Measurements from ENCODE around the gene MON1A. TPM values are rescaled to one million over a fixed set of nuclear protein-coding genes. Genes with fewer than 3 reads are reported as not detected.

Gene MON1A
- polyA plus RNA-seq: 10 to 100 TPM; 15.9 to 48.1 (median 29.9) TPM
- long read RNA-seq, donor 1: 0 reads
- long read RNA-seq, donor 2, partial matches to known transcripts: 0 of 1 reads
- long read RNA-seq, donor 2, other reads (novel, unspliced or antisense): 0 of 1 reads
- long read RNA-seq, donor 3, partial matches to known transcripts: 0 of 1 reads
- long read RNA-seq, donor 3, other reads (novel, unspliced or antisense): 0 of 1 reads
- long read RNA-seq, donor 4: 0 reads
- long read RNA-seq, donor 5: 0 reads
- long read RNA-seq, donor 6, partial matches to known transcripts: 0 of 3 reads
- long read RNA-seq, donor 6, other reads (novel, unspliced or antisense): 0 of 3 reads
- long read RNA-seq, donor 7: 0 reads
- long read RNA-seq, donor 8: 0 reads
- long read RNA-seq, donor 9: 0 reads
- long read RNA-seq, donor 10, partial matches to known transcripts: 0 of 2 reads
- long read RNA-seq, donor 10, other reads (novel, unspliced or antisense): 0 of 2 reads

GRCh38 chr3:49929291-49930167 lies at the start of gene MON1A:
Gene MON1A, minus strand, starts transcription at chr3:49929811. Its CDS starts 16,465 bp downstream, at chr3:49913346.
- 0 to 2% (median 1%) methylated on average over 41 to 56 of the region's 56 CpGs for WGBS, 3 donors
- DNase-seq (peak; percentile 97 to 98), FAIRE-seq (no peak)
- Histone ChIP-seq H3K4me3 (ENCODE audit: low read depth in 1 of 3, low read length in 3 of 3) (peak within 1 kb of the TSS; percentile 80 to 87 (median 83)), H3K4me1 (ENCODE audit: control insufficient read depth in 3 of 3, insufficient read depth in 2 of 3, low read depth in 1 of 3, low read length in 2 of 3) (peaks cover 0 to 60% (median 7%) of the 10 kb centered on the region in 3 donors), H3K36me3 (ENCODE audit: control insufficient read depth in 3 of 3, insufficient read depth in 2 of 3, low read depth in 1 of 3, low read length in 3 of 3) (peaks cover 0 to 10% (median 0%) of the 10 kb centered on the region in 3 donors), H3K27me3 (ENCODE audit: control insufficient read depth in 3 of 3, insufficient read depth in 3 of 3, low read length in 3 of 3) (no peaks in the 10 kb centered on the region), H3K9me3 (ENCODE audit: control insufficient read depth in 2 of 2, insufficient read depth in 1 of 2, low read depth in 1 of 2, low read length in 1 of 2) (no peaks in the 10 kb centered on the region), H3K27ac (ENCODE audit: low read depth in 1 of 3, low read length in 2 of 3) (peak within 1 kb of the TSS; percentile 93 to 94 (median 93))

- Histone ChIP-seq H3K27me3 (ENCODE audit: control insufficient read depth in 3 of 3, insufficient read depth in 3 of 3, low read length in 3 of 3) (no peaks in the 10 kb centered on the region), H3K4me3 (ENCODE audit: low read depth in 1 of 3, low read length in 3 of 3) (no peak overlapping the region), H3K36me3 (ENCODE audit: control insufficient read depth in 3 of 3, insufficient read depth in 2 of 3, low read depth in 1 of 3, low read length in 3 of 3) (peaks cover 4 to 36% (median 16%) of the 10 kb centered on the region in 3 donors), H3K4me1 (ENCODE audit: control insufficient read depth in 3 of 3, insufficient read depth in 2 of 3, low read depth in 1 of 3, low read length in 2 of 3) (no peaks in the 10 kb centered on the region), H3K27ac (ENCODE audit: low read depth in 1 of 3, low read length in 2 of 3) (no peak overlapping the region), H3K9me3 (ENCODE audit: control insufficient read depth in 2 of 2, insufficient read depth in 1 of 2, low read depth in 1 of 2, low read length in 1 of 2) (no peaks in the 10 kb centered on the region)
- DNase-seq (no peak), FAIRE-seq (no peak)
- WGBS, 3 donors: 91 to 95% (median 95%) methylated on average over 2 of the region's 2 CpGs
Observed at GRCh38 chr3:49976942-49977341, 47.3 kb upstream of the MON1A start.

- Histone ChIP-seq H3K4me1 (ENCODE audit: control insufficient read depth in 3 of 3, insufficient read depth in 2 of 3, low read depth in 1 of 3, low read length in 2 of 3) (peaks cover 0 to 3% (median 0%) of the 10 kb centered on the region in 3 donors), H3K9me3 (ENCODE audit: control insufficient read depth in 2 of 2, insufficient read depth in 1 of 2, low read depth in 1 of 2, low read length in 1 of 2) (no peaks in the 10 kb centered on the region), H3K36me3 (ENCODE audit: control insufficient read depth in 3 of 3, insufficient read depth in 2 of 3, low read depth in 1 of 3, low read length in 3 of 3) (peaks cover 4 to 43% (median 11%) of the 10 kb centered on the region in 3 donors), H3K4me3 (ENCODE audit: low read depth in 1 of 3, low read length in 3 of 3) (no peak overlapping the region), H3K27me3 (ENCODE audit: control insufficient read depth in 3 of 3, insufficient read depth in 3 of 3, low read length in 3 of 3) (no peaks in the 10 kb centered on the region), H3K27ac (ENCODE audit: low read depth in 1 of 3, low read length in 2 of 3) (no peak overlapping the region)
- DNase-seq (no peak), FAIRE-seq (no peak)
- 95 to 98% (median 96%) methylated on average over 10 of the region's 10 CpGs for WGBS, 3 donors
Observed at GRCh38 chr3:49972656-49973055, 43.0 kb upstream of the MON1A start.

GRCh38 chr3:49968346-49968745 lies 38.7 kb upstream of the MON1A start:
- peak overlapping the region in 1 of 3 donors; percentile 46 for H3K27ac ChIP-seq (ENCODE audit: low read depth in 1 of 3, low read length in 2 of 3)
- no peaks in the 10 kb centered on the region for H3K27me3 ChIP-seq (ENCODE audit: control insufficient read depth in 3 of 3, insufficient read depth in 3 of 3, low read length in 3 of 3)
- no peak overlapping the region for H3K4me3 ChIP-seq (ENCODE audit: low read depth in 1 of 3, low read length in 3 of 3)
- no peak for FAIRE-seq
- DNase-seq: peak; percentile 44 to 85
- peaks cover 2 to 43% (median 4%) of the 10 kb centered on the region in 3 donors for H3K36me3 ChIP-seq (ENCODE audit: control insufficient read depth in 3 of 3, insufficient read depth in 2 of 3, low read depth in 1 of 3, low read length in 3 of 3)
- H3K9me3 ChIP-seq (ENCODE audit: control insufficient read depth in 2 of 2, insufficient read depth in 1 of 2, low read depth in 1 of 2, low read length in 1 of 2): no peaks in the 10 kb centered on the region
- H3K4me1 ChIP-seq (ENCODE audit: control insufficient read depth in 3 of 3, insufficient read depth in 2 of 3, low read depth in 1 of 3, low read length in 2 of 3): peaks cover 0 to 7% (median 0%) of the 10 kb centered on the region in 3 donors
- WGBS, 3 donors: 64 to 85% (median 68%) methylated on average over 8 of the region's 8 CpGs

- FAIRE-seq (no peak), DNase-seq (no peak)
- no peaks in the 10 kb centered on the region for H3K27me3 ChIP-seq (ENCODE audit: control insufficient read depth in 3 of 3, insufficient read depth in 3 of 3, low read length in 3 of 3)
- H3K9me3 ChIP-seq (ENCODE audit: control insufficient read depth in 2 of 2, insufficient read depth in 1 of 2, low read depth in 1 of 2, low read length in 1 of 2): no peaks in the 10 kb centered on the region
- peaks cover 0 to 42% (median 2%) of the 10 kb centered on the region in 3 donors for H3K36me3 ChIP-seq (ENCODE audit: control insufficient read depth in 3 of 3, insufficient read depth in 2 of 3, low read depth in 1 of 3, low read length in 3 of 3)
- H3K4me3 ChIP-seq (ENCODE audit: low read depth in 1 of 3, low read length in 3 of 3): no peak overlapping the region
- WGBS, 3 donors: 71 to 86% (median 83%) methylated on average over 6 of the region's 6 CpGs
- no peak overlapping the region for H3K27ac ChIP-seq (ENCODE audit: low read depth in 1 of 3, low read length in 2 of 3)
- peaks cover 0 to 7% (median 0%) of the 10 kb centered on the region in 3 donors for H3K4me1 ChIP-seq (ENCODE audit: control insufficient read depth in 3 of 3, insufficient read depth in 2 of 3, low read depth in 1 of 3, low read length in 2 of 3)
Observed at GRCh38 chr3:49967291-49967690, 37.7 kb upstream of the MON1A start.

- Histone ChIP-seq H3K4me1 (ENCODE audit: control insufficient read depth in 3 of 3, insufficient read depth in 2 of 3, low read depth in 1 of 3, low read length in 2 of 3) (peaks cover 0 to 7% (median 0%) of the 10 kb centered on the region in 3 donors), H3K27me3 (ENCODE audit: control insufficient read depth in 3 of 3, insufficient read depth in 3 of 3, low read length in 3 of 3) (no peaks in the 10 kb centered on the region), H3K9me3 (ENCODE audit: control insufficient read depth in 2 of 2, insufficient read depth in 1 of 2, low read depth in 1 of 2, low read length in 1 of 2) (no peaks in the 10 kb centered on the region), H3K36me3 (ENCODE audit: control insufficient read depth in 3 of 3, insufficient read depth in 2 of 3, low read depth in 1 of 3, low read length in 3 of 3) (peaks cover 0 to 40% (median 0%) of the 10 kb centered on the region in 3 donors), H3K27ac (ENCODE audit: low read depth in 1 of 3, low read length in 2 of 3) (no peak overlapping the region), H3K4me3 (ENCODE audit: low read depth in 1 of 3, low read length in 3 of 3) (no peak overlapping the region)
- 89 to 100% (median 96%) methylated on average over 1 of the region's 1 CpG for WGBS, 3 donors
- DNase-seq (no peak), FAIRE-seq (no peak)
Observed at GRCh38 chr3:49966233-49966942, 36.8 kb upstream of the MON1A start.

GRCh38 chr3:49955636-49956035 lies 26.0 kb upstream of the MON1A start:
- Histone ChIP-seq H3K36me3 (ENCODE audit: control insufficient read depth in 3 of 3, insufficient read depth in 2 of 3, low read depth in 1 of 3, low read length in 3 of 3) (peaks cover 0 to 28% (median 0%) of the 10 kb centered on the region in 3 donors), H3K4me1 (ENCODE audit: control insufficient read depth in 3 of 3, insufficient read depth in 2 of 3, low read depth in 1 of 3, low read length in 2 of 3) (no peaks in the 10 kb centered on the region), H3K9me3 (ENCODE audit: control insufficient read depth in 2 of 2, insufficient read depth in 1 of 2, low read depth in 1 of 2, low read length in 1 of 2) (no peaks in the 10 kb centered on the region), H3K27me3 (ENCODE audit: control insufficient read depth in 3 of 3, insufficient read depth in 3 of 3, low read length in 3 of 3) (no peaks in the 10 kb centered on the region), H3K4me3 (ENCODE audit: low read depth in 1 of 3, low read length in 3 of 3) (no peak overlapping the region), H3K27ac (ENCODE audit: low read depth in 1 of 3, low read length in 2 of 3) (no peak overlapping the region)
- FAIRE-seq (no peak), DNase-seq (no peak)
- 85 to 96% (median 92%) methylated on average over 3 of the region's 3 CpGs for WGBS, 3 donors

- FAIRE-seq (no peak), DNase-seq (no peak)
- Histone ChIP-seq H3K36me3 (ENCODE audit: control insufficient read depth in 3 of 3, insufficient read depth in 2 of 3, low read depth in 1 of 3, low read length in 3 of 3) (peaks cover 0 to 27% (median 0%) of the 10 kb centered on the region in 3 donors), H3K4me1 (ENCODE audit: control insufficient read depth in 3 of 3, insufficient read depth in 2 of 3, low read depth in 1 of 3, low read length in 2 of 3) (peaks cover 0 to 3% (median 0%) of the 10 kb centered on the region in 3 donors), H3K9me3 (ENCODE audit: control insufficient read depth in 2 of 2, insufficient read depth in 1 of 2, low read depth in 1 of 2, low read length in 1 of 2) (no peaks in the 10 kb centered on the region), H3K4me3 (ENCODE audit: low read depth in 1 of 3, low read length in 3 of 3) (no peak overlapping the region), H3K27me3 (ENCODE audit: control insufficient read depth in 3 of 3, insufficient read depth in 3 of 3, low read length in 3 of 3) (no peaks in the 10 kb centered on the region), H3K27ac (ENCODE audit: low read depth in 1 of 3, low read length in 2 of 3) (no peak overlapping the region)
- 95 to 99% (median 97%) methylated on average over 6 of the region's 6 CpGs for WGBS, 3 donors
Observed at GRCh38 chr3:49952924-49953323, 23.3 kb upstream of the MON1A start.

All from small intestine (tissue), 16 donors.